Fibroblast of lung (primary cell): ENCODE measurements around the gene FOS. TPM values are rescaled to one million over a fixed set of nuclear protein-coding genes. Genes with fewer than 3 reads are reported as not detected.

Experiments
- DNase-seq, 2 donors: peaks; one replicate each; pipeline versions ENCODE4 v3.0.0 to v3.0.0-alpha.2; 2010; ENCODE audit warnings: low read depth in 2 of 2
- H2AFZ ChIP-seq: 2 replicates; pipeline ENCODE4 v1.5.1; 2012; ENCODE audit warnings: low read length, control low read depth, inconsistent platforms
- H3K27ac ChIP-seq: 2 replicates; pipeline ENCODE4 v1.5.1; 2011; ENCODE audit warnings: low read length, control low read depth; ENCODE audit not compliant: insufficient read depth
- H3K27me3 ChIP-seq: 2 replicates; pipeline ENCODE4 v1.5.1; 2011; ENCODE audit warnings: mild to moderate bottlenecking, low read length; ENCODE audit not compliant: control insufficient read depth, insufficient read depth
- H3K36me3 ChIP-seq: 2 replicates; pipeline ENCODE4 v1.5.1; 2011; ENCODE audit warnings: low read length; ENCODE audit not compliant: control insufficient read depth, insufficient read depth
- H3K4me1 ChIP-seq: 2 replicates; pipeline ENCODE4 v1.5.1; 2011; ENCODE audit warnings: low read length; ENCODE audit not compliant: control insufficient read depth, insufficient read depth; ENCODE audit errors: extremely low read depth
- H3K4me2 ChIP-seq: 2 replicates; pipeline ENCODE4 v1.5.1; 2011; ENCODE audit warnings: low read length, control low read depth; ENCODE audit not compliant: insufficient read depth; ENCODE audit errors: extremely low read depth
- H3K4me3 ChIP-seq, 4 experiments: fragments of 200-600 bp in 1 of 4; sonication (generic) in 1 of 4; replicated peaks in 1 of 4; 2 replicates each; pipeline ENCODE4 v1.5.1; 2011 to 2016; ENCODE audit warnings: low read length in 4 of 4, low read depth in 3 of 4, mild to moderate bottlenecking in 3 of 4, control low read depth in 2 of 4, inconsistent platforms in 1 of 4, mixed read lengths in 1 of 4; ENCODE audit not compliant: insufficient read depth in 1 of 4; ENCODE audit errors: control extremely low read depth in 1 of 4
- H3K79me2 ChIP-seq: 2 replicates; pipeline ENCODE4 v1.5.1; 2012; ENCODE audit warnings: mild to moderate bottlenecking, low read length, inconsistent platforms; ENCODE audit not compliant: control insufficient read depth, insufficient read depth
- H3K9ac ChIP-seq: 2 replicates; pipeline ENCODE4 v1.5.1; 2011; ENCODE audit warnings: mild to moderate bottlenecking, low read length, control low read depth; ENCODE audit not compliant: insufficient read depth
- H3K9me3 ChIP-seq: 2 replicates; pipeline ENCODE4 v1.5.1; 2012; ENCODE audit warnings: low read depth, low read length; ENCODE audit not compliant: control insufficient read depth, insufficient read depth
- H4K20me1 ChIP-seq: 2 replicates; pipeline ENCODE4 v1.5.1; 2011; ENCODE audit warnings: low read length; ENCODE audit not compliant: control insufficient read depth, insufficient read depth; ENCODE audit errors: extremely low read depth
- CTCF ChIP-seq, 2 donors: IDR thresholded peaks in 1 of 2; conservative IDR thresholded peaks in 1 of 2; 1 replicate in 1 of 2; 2 replicates in 1 of 2; pipeline ENCODE4 v1.5.1; 2011 to 2012; ENCODE audit warnings: low read length in 2 of 2, control low read depth in 1 of 2, inconsistent platforms in 1 of 2, low read depth in 1 of 2, mild to moderate bottlenecking in 1 of 2
- EZH2 ChIP-seq: IDR thresholded peaks from 2 replicates; pipeline ENCODE4 v1.5.1; 2012; ENCODE audit warnings: low read length, control low read depth, mild to moderate bottlenecking; ENCODE audit errors: missing control alignments
- polyA plus RNA-seq, 2 donors: library from polyadenylated mRNA; depleted of rRNA in 1 of 2; stranded (reverse) in 1 of 2; unstranded in 1 of 2; fragments of >200 nt; gene quantifications; 2 replicates each; pipeline ENCODE4 v1.2.1, GENCODE V29; 2011 to 2012; ENCODE audit warnings: missing spikeins in 1 of 2
- total RNA-seq: library from RNA; depleted of rRNA; stranded (reverse); fragments of >200 nt; gene quantifications from 2 replicates; pipeline ENCODE4 v1.2.1, GENCODE V29; 2014

Gene FOS
- total and polyA plus RNA-seq, 2 donors (not counting 1 experiment from before 2014, with no cell fraction given), result 24.6 to 178 TPM

- H2AFZ ChIP-seq, result no peak overlapping the region
- H3K36me3 ChIP-seq, result no peaks in the 10 kb centered on the region
- no peak overlapping the region for H3K4me2 ChIP-seq
- TF ChIP-seq EZH2 (no peak), CTCF (conservative IDR thresholded peaks at IDR 0.05 in 1 of 2, IDR thresholded peaks at IDR 0.05 in 1 of 2; ENCODE audit: low read depth in 1 of 2, low read length in 2 of 2) (no peak)
- H3K79me2 ChIP-seq, result no peaks in the 10 kb centered on the region
- H3K9ac ChIP-seq, result no peak overlapping the region
- no peak for DNase-seq
- no peaks in the 10 kb centered on the region for H3K4me1 ChIP-seq
- H3K4me3 ChIP-seq, result no peak overlapping the region
- no peak overlapping the region for H3K27ac ChIP-seq
- no peaks in the 10 kb centered on the region for H3K9me3 ChIP-seq
- no peaks in the 10 kb centered on the region for H4K20me1 ChIP-seq
- no peaks in the 10 kb centered on the region for H3K27me3 ChIP-seq
These were observed 52.8 kb downstream of the FOS start for GRCh38 chr14:75331471-75331870.

Other genes starting within 250 kb of the FOS start
- 37.5 and 53.8 TPM in 2 replicates for gene MLH3, start 227.4 kb upstream of the FOS start, total RNA-seq
- gene MLH3, start 227.4 kb upstream of the FOS start, polyA plus RNA-seq, result 9.5 and 12.2 TPM in 2 replicates
- 7.4 and 14.5 TPM in 2 replicates for gene ACYP1, start 214.8 kb upstream of the FOS start, total RNA-seq
- gene ACYP1, start 214.8 kb upstream of the FOS start, polyA plus RNA-seq, result 13.7 and 18.7 TPM in 2 replicates
- 1.5 and 1.8 TPM in 2 replicates for gene ZC2HC1C, start 209.2 kb upstream of the FOS start, total RNA-seq
- 0.88 and 0.90 TPM in 2 replicates for gene ZC2HC1C, start 209.2 kb upstream of the FOS start, polyA plus RNA-seq
- 81.3 and 91.7 TPM in 2 replicates for gene NEK9, start 151.8 kb upstream of the FOS start, total RNA-seq
- 50.5 and 63.4 TPM in 2 replicates for gene NEK9, start 151.8 kb upstream of the FOS start, polyA plus RNA-seq
- gene TMED10, start 102.2 kb upstream of the FOS start, total RNA-seq, result 173 and 223 TPM in 2 replicates
- gene TMED10, start 102.2 kb upstream of the FOS start, polyA plus RNA-seq, result 285 and 333 TPM in 2 replicates
- gene JDP2, start 149.2 kb downstream of the FOS start, total RNA-seq, result 86.3 and 95.3 TPM in 2 replicates
- gene JDP2, start 149.2 kb downstream of the FOS start, polyA plus RNA-seq, result 32.4 and 40.8 TPM in 2 replicates
- gene BATF, start 243.6 kb downstream of the FOS start, total RNA-seq, result 0.50 and 0.51 TPM in 2 replicates
- gene BATF, start 243.6 kb downstream of the FOS start, polyA plus RNA-seq, result 0.21 TPM in 1 of 2 replicates, not detected in the other